MG63 (cell line): ENCODE measurements around the gene UBASH3A. TPM values are rescaled to one million over a fixed set of nuclear protein-coding genes. Genes with fewer than 3 reads are reported as not detected.

ENCODE experiments used
- DNase-seq: peaks from one replicate; pipeline ENCODE4 v3.0.0-alpha.2; 2020
- H3K27me3 ChIP-seq: fragments of 250-450 bp; sonication (Bioruptor Pico); 2 replicates; pipeline ENCODE4 v1.5.1; 2020; ENCODE audit warnings: mild to moderate bottlenecking, moderate library complexity
- H3K36me3 ChIP-seq: fragments of 250-450 bp; sonication (Bioruptor Pico); 2 replicates; pipeline ENCODE4 v1.5.1; 2020; ENCODE audit warnings: mild to moderate bottlenecking, moderate library complexity
- H3K4me3 ChIP-seq: fragments of 250-450 bp; sonication (Bioruptor Pico); 2 replicates; pipeline ENCODE4 v1.5.1; 2020; ENCODE audit warnings: mild to moderate bottlenecking, moderate library complexity
- H3K9me3 ChIP-seq: fragments of 250-450 bp; sonication (Bioruptor Pico); 2 replicates; pipeline ENCODE4 v1.5.1; 2020; ENCODE audit warnings: mild to moderate bottlenecking, moderate library complexity
- total RNA-seq: library from RNA; depleted of rRNA; stranded (reverse); fragments of >200 nt; shearing (Covaris generic); gene quantifications from 2 replicates; pipeline ENCODE4 v1.2.3, GENCODE V29; 2014; ENCODE audit warnings: low replicate concordance

Gene UBASH3A
- total RNA-seq, 1 experiment from 2014 or later = not detected

DNA sequence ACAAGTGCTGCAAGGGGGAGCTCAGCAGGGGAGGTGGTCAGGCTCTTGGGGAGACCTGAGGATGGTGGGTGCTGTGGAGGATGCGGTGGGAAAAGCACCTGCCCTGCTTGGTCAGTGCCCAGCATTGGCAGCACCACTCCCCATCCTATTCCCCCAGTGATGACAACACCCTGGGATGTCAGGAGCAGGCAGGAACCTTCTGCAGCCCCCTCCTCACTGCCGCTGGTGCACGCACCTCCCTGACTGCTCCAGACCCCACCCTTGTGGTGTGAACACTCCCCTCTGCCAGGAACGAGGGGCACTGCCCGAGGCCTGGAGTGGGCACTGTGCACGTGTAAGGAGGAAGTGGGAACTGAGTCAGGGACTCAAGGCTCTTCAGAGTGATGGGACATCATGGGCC, 20.4 kb upstream of the UBASH3A start:
- no peak overlapping the region for H3K4me3 ChIP-seq
- DNase-seq = no peak
- peaks cover 7% of the 10 kb centered on the region; the same call in 1 of the 2 replicates for H3K27me3 ChIP-seq
- H3K9me3 ChIP-seq = no peaks in the 10 kb centered on the region
- no peaks in the 10 kb centered on the region for H3K36me3 ChIP-seq

DNA sequence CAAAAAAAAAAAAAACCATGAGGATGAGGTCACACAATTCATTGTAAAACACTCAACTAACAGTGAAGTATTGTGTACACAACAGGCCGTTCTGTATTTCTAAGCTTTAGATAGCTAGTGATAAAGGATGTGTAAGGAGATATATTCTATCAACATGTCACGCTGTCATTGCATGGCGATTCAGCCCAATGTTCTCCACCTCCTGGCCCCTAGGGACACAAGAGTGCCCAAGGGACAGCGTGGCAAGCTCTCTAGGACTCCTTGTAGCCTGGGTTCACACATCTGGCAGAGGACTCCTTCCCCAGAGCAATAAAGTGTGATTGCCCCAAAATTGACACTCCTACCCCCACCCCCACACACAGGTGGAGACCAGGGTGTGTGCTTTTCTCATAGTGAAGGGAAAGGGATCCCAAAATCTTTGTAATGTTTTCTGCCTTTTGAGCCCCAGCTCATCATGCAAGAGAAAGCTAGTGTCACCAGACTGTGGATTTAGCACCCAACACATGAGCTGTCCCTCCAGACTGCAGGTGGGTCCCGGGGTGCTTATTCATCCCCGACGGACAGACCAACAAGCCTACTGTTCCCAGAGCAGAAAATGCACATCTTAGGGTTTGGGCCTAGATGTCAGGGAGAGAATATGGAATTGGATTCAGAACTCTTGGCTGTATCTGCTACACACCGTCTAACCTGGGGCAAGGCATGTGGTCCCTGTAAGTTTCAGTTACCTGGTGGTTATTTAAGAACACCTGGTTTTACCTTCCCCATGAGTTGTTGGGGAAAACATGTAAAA, 19.4 kb upstream of the UBASH3A start:
- no peak overlapping the region for H3K4me3 ChIP-seq
- H3K27me3 ChIP-seq = peaks cover 7% of the 10 kb centered on the region; the same call in 1 of the 2 replicates
- no peak for DNase-seq
- no peaks in the 10 kb centered on the region for H3K9me3 ChIP-seq
- H3K36me3 ChIP-seq = no peaks in the 10 kb centered on the region

DNA sequence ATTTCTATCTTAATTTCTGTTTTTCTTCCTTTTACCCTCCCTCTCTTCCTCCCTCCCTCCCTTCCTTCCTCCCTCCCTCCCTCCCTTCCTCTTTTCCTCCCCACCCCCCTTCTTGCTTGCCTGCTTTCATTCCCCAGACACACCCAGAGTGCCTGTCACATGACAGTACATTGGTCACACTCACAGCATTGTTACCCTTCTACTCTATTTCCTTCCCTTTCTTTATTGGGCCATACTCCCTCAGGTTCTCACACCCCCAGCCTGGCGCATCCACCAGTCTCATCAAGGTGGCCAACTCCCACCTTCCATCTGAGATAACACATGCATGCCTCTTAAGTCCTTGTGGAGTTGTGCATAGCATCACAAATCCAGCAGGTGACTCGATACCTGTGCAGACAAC, 18.7 kb upstream of the UBASH3A start:
- H3K9me3 ChIP-seq = no peaks in the 10 kb centered on the region
- no peak for DNase-seq
- no peaks in the 10 kb centered on the region for H3K36me3 ChIP-seq
- no peak overlapping the region for H3K4me3 ChIP-seq
- peaks cover 6% of the 10 kb centered on the region; the same call in 1 of the 2 replicates for H3K27me3 ChIP-seq

DNA sequence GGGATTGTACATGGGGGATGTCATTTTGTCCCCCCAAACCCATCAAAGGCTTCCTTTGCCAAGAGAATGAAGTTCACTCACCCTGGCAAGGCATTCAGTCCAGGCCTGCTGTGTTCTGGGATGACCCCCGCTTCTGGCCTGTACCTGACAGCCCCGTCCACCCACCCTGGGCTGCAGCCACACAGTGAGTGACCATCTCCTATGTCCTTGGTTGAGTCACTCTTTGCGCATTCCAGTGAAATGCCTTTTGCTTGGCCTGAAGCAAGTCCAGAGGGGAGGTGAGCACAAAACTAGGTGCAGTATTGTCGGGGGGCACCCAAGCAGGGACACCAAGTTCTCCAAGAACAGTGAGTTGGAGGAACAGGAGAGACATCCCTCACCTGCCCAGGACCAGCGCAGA, 18.1 kb upstream of the UBASH3A start:
- peaks cover 2% of the 10 kb centered on the region; the same call in 1 of the 2 replicates for H3K27me3 ChIP-seq
- no peak overlapping the region for H3K4me3 ChIP-seq
- no peak for DNase-seq
- no peaks in the 10 kb centered on the region for H3K36me3 ChIP-seq
- H3K9me3 ChIP-seq = no peaks in the 10 kb centered on the region

DNA sequence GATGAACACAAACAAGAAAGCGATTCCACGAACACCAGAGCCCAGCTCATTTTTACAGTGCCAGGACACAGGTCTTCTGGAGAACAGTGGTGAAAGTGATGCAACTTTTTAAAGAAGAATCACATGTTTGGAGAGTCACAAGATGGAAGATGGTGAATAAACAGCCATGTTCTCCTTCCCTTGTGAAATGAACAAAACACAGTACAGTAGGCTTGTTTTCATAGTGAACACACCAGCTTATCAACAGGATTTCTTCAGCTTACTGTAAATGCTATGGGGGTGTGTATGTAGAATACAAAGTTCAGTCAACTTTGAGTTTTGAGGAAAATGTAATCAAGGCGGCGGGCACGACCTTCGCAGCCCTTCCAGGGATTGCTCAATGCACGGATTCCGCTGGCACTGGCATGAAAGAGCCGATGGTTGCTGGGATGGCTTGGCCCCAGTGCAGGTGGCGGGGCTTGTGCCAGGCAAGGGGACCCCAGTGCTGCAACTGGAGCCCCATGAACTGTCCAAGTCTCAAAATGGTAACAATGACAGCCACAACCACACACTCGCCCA, 17.6 kb upstream of the UBASH3A start:
- Histone ChIP-seq H3K4me3 (no peak overlapping the region), H3K27me3 (no peaks in the 10 kb centered on the region), H3K9me3 (no peaks in the 10 kb centered on the region), H3K36me3 (no peaks in the 10 kb centered on the region)
- no peak for DNase-seq

DNA sequence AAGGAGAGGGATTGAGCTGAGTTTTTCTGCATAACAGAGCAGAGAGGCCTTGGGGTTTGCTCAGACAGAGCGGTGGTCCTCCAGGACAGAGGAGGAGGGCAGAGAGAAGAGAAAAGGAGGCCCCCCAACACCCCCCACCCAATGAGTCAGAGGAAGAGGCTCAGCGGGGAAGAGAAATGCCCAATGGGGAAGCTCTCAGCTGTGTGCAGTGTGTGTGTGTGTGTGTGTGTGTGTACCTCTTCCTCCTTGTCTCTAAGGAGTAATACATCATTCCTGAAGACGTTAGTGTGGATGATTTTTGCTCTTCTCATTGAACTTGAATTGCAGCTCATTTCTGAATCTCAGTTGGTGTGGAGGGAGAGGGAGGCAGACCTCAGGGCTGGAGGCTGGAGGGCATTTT, 16.5 kb upstream of the UBASH3A start:
- no peak overlapping the region for H3K4me3 ChIP-seq
- no peaks in the 10 kb centered on the region for H3K9me3 ChIP-seq
- no peak for DNase-seq
- H3K36me3 ChIP-seq = no peaks in the 10 kb centered on the region
- no peaks in the 10 kb centered on the region for H3K27me3 ChIP-seq

DNA sequence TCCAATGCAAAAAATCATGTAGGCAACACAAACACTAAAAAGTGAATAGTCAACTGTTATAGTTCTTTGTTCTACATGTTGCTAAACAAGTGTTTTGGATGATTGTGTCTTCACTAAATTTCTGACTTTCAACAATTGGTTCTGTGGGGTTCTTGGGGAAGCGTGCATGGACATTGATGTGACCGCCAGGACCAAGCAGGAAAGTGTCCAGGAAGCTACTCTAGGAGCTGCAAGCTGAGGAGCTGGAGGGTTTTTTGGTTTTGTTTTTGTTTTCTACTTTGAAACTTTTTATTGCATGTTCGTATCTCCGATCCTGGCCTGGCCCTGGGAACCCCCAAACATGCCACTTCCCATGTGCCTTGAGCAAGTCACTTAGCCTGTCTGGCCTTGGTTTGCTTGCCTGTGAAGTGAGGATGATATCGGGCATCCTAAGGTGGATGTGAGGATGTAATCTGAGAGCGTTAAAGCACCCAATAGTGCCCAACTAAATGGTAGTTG, 15.8 kb upstream of the UBASH3A start:
- no peak for DNase-seq
- no peak overlapping the region for H3K4me3 ChIP-seq
- H3K9me3 ChIP-seq = no peaks in the 10 kb centered on the region
- H3K27me3 ChIP-seq = no peaks in the 10 kb centered on the region
- no peaks in the 10 kb centered on the region for H3K36me3 ChIP-seq

DNA sequence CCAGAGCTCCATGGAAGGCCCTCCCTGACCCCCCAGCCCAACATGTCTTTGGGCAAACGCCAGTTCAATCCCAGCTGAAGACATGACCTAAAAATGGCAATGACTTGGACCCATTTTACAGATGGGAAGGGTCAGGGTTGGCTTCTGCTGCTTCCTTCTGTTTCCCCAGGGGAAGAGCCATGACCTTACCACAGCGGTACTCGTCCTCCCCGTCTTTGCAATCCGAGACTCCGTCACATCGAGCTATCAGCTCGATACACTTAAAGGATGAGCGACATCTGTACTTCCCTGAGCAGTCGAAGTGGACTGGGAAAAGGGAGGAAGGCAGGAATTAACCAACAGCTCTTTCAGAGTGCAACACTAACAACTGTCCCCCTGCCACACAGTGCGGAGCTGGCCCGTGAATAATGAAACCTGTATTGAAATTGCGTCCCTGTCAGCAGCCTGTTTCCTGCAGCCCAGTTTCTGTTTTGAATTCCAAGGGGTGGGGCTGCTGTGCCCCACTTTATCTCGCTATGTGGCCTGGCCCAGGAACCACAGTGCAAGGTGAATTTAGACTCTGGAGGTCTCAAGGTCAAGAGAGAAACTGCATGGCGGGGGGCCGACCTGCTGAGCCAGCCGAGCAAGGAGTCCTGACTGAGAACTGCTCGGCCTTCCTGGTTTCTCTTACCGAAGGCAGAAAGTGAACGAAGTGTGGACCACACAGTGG, 14.8 kb upstream of the UBASH3A start:
- H3K27me3 ChIP-seq = no peaks in the 10 kb centered on the region
- DNase-seq = no peak
- H3K9me3 ChIP-seq = no peaks in the 10 kb centered on the region
- no peaks in the 10 kb centered on the region for H3K36me3 ChIP-seq
- no peak overlapping the region for H3K4me3 ChIP-seq

DNA sequence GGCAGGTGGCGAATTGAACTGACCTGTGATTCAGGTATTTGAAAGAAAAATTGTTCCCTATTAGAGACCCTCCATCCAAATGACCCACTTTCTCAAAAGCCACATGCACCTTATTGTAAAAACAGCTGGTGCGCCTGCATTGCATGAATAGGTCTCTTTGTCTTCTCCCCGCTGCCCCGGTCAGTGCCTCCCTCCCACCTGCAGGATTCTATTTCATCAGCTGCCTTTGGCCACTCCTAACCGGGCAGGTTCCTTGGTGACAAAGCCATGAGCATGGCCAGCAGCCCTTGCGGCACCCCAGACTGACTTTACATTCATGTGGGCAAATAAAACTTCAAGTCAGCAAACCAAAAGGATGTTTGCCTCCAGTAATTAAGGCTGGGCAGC, 14.3 kb upstream of the UBASH3A start:
- Histone ChIP-seq H3K9me3 (no peaks in the 10 kb centered on the region), H3K4me3 (no peak overlapping the region), H3K36me3 (no peaks in the 10 kb centered on the region), H3K27me3 (no peaks in the 10 kb centered on the region)
- no peak for DNase-seq

DNA sequence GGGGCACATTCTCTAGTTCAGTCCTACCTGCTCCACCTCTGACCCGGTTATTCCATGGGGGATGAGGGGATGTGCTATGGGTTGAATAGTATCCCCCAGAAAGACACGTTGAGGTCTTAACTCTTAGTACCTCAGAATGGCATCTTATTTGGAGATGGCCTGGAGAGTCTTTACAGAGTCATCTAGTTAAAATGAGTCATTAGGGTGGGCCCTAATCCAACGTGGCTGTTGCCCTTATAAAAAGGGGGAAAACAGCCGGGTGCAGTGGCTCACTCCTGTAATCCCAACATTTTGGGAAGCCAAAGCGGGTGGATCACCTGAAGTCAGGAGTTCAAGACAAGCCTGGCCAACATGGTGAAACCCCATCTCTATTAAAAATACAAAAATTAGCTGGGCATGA, 13.5 kb upstream of the UBASH3A start:
- H3K4me3 ChIP-seq = no peak overlapping the region
- DNase-seq = no peak
- H3K27me3 ChIP-seq = no peaks in the 10 kb centered on the region
- no peaks in the 10 kb centered on the region for H3K36me3 ChIP-seq
- no peaks in the 10 kb centered on the region for H3K9me3 ChIP-seq

DNA sequence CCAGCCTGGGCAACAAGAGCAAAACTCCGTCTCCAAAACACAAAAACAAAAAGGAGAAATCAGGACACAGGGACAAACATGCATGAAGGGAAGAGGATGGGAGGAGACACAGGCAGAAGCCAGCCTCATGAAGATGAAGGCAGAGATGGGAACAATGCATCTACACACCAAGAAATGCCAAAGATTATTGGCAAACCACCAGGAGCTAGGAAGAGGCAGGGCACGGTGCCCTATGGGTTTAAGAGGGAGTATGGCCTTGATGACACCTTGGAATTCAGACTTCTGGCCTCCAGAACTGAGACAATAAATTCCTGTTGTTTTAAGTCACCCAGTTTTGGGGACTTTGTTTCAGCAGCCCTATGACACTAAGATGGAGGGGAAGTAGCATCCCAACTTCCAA, 13.0 kb upstream of the UBASH3A start:
- Histone ChIP-seq H3K27me3 (no peaks in the 10 kb centered on the region), H3K4me3 (no peak overlapping the region), H3K36me3 (no peaks in the 10 kb centered on the region), H3K9me3 (no peaks in the 10 kb centered on the region)
- no peak for DNase-seq

DNA sequence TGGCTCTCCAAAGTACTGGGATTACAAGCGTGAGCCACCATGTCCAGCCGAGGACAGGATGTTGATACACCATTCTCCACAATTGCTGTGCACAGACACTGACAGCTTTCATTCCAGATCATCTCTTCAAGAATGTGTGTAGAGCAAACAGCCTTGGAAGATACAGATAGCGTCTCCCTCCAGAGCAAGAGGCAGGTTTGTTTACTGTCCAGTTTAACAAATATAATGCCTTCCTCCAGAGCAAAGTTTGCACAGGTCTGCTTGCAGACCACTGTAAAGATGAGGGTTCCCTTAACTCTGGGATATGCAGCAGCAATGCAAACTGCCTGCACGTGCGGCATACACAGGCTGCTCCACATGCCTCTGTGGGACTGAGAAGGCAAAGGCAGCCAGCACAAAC, 12.4 kb upstream of the UBASH3A start:
- Histone ChIP-seq H3K9me3 (no peaks in the 10 kb centered on the region), H3K27me3 (no peaks in the 10 kb centered on the region), H3K4me3 (no peak overlapping the region), H3K36me3 (no peaks in the 10 kb centered on the region)
- DNase-seq = no peak

DNA sequence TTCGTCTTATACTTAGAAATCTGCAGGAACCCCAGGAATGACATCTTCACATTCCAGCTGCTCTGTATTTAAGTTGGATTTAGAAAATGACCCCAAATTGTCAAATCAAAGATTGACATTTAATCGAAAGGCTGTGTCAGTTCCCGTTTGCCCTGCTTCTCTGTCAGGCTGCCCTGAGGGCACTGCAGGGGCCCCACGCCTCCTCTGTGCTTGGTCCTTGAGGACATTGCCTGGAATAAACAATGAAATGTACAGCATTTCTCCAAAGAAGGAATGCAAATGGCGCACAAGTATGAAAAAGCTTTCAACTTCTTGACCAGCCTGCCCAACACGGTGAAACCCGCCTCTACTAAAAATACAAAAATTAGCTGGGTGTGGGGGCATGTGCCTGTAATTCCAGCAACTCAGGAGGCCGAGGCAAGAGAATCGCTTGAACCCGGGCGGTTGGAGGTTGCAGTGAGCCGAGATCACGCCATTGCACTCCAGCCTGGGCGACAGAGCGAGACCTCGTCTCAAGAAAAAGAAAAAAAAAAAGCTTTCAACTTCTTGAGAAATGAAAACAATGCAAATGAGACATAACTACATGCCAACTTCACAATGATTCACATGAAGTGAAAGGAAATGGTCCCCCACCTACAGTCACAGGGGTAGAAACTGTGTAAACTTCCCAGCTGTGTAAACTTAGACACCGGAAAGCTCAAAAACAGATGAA, 10.8 kb upstream of the UBASH3A start:
- no peak overlapping the region for H3K4me3 ChIP-seq
- DNase-seq = no peak
- no peaks in the 10 kb centered on the region for H3K27me3 ChIP-seq
- no peaks in the 10 kb centered on the region for H3K9me3 ChIP-seq
- H3K36me3 ChIP-seq = no peaks in the 10 kb centered on the region

DNA sequence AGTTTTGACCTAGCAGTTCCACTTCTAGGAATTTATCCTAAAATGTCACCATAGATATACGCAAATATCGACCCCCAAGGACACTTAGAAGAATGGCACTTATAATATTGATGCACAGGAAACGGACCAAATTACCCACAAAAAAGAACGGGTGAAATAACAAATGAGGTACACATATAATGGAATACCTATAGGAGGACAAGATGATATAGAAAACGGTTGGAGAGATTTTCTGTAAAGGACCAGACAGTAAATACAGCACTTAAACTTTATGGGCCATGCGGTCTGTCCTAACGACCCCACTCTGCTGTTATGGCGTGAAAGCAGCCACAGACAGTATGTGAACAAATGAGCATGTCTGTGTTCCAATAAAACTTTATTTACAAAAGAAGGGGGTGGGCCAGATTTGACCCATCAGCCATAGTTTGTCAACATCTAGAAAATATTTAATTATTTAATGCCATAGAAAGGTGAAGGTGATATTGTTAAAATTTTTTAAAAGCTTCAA, 10.2 kb upstream of the UBASH3A start:
- no peak overlapping the region for H3K4me3 ChIP-seq
- no peaks in the 10 kb centered on the region for H3K9me3 ChIP-seq
- H3K36me3 ChIP-seq = no peaks in the 10 kb centered on the region
- H3K27me3 ChIP-seq = no peaks in the 10 kb centered on the region
- DNase-seq = no peak

DNA sequence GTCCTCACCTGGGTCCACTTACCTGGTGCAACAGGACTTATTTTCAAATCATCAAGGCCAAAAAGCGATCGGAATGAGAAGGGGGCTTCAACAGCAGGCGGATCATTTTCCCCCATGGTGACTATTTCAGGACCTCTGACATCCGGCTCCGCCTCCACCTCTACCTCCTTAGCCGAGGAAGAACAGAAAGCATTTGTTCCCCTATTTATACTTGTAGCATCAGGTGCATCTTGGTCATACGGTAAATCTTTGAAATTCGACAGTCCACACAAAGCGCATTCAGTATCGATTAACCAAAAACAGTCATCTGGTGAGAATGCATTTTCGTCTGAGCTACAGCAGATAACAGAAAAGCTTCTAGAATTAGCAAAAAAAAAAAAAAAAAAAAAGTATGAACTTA, 8.4 kb upstream of the UBASH3A start:
- no peaks in the 10 kb centered on the region for H3K36me3 ChIP-seq
- no peaks in the 10 kb centered on the region for H3K27me3 ChIP-seq
- no peak overlapping the region for H3K4me3 ChIP-seq
- no peaks in the 10 kb centered on the region for H3K9me3 ChIP-seq
- DNase-seq = no peak

DNA sequence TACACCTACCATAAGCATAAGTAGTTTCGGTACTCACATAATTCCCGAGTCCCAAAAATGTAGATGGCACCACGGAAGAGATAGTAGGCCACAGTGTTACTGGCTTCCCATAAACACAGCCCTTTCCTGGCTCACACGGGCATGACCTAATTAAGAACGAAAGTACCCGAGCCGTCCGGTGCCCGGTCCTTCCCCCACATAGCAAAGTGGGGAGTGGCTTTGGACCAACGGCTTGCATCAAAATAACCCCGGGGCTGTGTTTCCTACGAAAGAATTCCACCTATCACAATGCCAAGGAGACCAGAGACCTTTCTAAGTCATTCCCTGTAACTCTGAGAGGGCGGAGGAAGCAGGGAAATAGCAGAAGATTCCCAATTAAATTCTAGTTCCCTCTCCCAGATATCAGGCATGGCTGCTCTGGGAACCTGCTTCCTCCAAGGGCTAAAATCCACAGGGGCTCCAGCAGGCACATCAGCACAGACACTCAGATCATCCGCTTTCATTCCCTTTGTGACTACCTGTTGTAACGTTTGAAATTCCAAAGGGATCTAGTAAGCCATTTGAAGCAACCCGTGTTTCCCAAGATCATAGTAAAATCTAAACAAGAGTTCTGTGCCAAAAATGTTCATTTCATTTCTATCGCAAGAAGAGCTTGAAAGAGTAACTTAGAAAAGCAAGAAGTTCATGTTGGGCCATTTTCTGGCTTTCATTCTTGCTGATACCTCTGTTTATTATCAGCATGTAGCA, 7.6 kb upstream of the UBASH3A start, which contains the start of gene TMPRSS3:
TSS of gene TMPRSS3 (minus strand) at position 148 of the 747 bp plus-strand sequence. CDS start 635 bp downstream, outside the sequence.
- H3K36me3 ChIP-seq = no peaks in the 10 kb centered on the region
- no peaks in the 10 kb centered on the region for H3K27me3 ChIP-seq
- no peaks in the 10 kb centered on the region for H3K9me3 ChIP-seq
- peak; percentile 23 for DNase-seq
- no peak within 1 kb of the TSS for H3K4me3 ChIP-seq
